Kidney capillary endothelial cell (primary cell): ENCODE results near the gene TMEM98.
"Not testable (repeated sequence)": the region's sequence is repeated elsewhere in the genome, so short reads cannot be mapped to it uniquely, and the experiment has no call there.

Experiments used
- DNase-seq: peaks from one replicate; pipeline ENCODE4 v3.0.0-alpha.2; 2018; ENCODE audit warnings: low spot score

Gene TMEM98

GRCh38 chr17:32927724-32928585, at the start of gene TMEM98:
Gene TMEM98, plus strand, starts transcription at chr17:32928153. Its CDS starts 3,376 bp downstream, at chr17:32931529.
- DNase-seq: peak; percentile 26

DNA sequence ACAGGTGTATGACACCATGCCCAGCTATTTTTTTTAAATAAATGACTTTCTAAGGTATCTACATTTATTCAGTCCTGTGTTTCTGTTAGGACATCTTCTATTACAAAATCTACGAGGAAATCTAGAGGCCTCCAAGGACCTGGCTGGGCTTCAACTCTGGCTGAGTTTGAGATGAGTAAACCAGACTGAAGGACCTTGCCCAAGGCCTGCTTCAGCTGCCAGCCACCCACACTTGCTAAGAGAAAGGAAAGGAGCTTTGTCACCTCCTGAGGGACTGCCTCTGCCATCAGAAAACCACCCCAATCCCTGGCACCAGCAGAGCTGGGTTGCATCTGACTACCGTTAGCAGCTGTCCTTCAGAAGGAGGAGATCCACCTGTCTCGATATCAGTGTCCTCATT, 49.7 kb upstream of the TMEM98 start:
- DNase-seq: no peak

- DNase-seq: no peak
Measured at GRCh38 chr17:32879134-32879533, 48.8 kb upstream of the TMEM98 start.

DNA sequence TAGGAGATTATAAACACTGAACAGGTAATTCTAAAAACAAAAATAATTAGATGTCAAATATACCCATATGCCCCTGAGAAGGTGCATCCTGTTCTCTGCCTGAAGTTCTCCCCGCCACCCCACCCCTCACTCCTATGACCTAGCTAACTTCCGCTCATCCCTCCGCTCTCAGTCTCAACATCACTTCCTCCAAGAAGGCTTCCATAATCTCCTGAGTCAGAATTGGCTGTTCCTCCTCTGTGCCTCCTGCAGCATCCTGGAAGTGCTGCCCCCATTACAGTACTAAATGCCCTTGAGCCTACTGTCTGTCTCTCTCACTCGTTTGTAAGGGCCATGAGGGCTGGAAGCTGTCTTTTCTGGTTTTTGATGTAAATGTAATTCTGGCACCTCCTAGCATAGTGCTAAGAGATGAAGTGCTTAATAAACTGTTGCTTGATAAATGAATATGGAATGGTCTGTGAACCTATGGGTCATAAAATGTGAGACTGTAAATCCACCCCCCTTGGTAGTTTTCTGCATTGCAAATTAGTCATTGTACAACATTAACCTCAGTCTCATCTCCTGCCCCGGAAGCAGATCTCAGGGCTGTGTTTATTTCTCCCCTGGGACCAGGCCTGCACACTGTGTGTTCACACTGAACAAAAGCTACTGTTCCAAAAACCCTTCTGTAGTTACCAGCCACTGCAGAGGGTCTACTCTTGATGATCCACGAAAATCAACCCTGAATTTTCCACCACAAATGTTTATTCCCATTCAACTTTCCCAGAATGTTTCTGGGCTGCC, 47.1 kb upstream of the TMEM98 start:
- no peak for DNase-seq

DNA sequence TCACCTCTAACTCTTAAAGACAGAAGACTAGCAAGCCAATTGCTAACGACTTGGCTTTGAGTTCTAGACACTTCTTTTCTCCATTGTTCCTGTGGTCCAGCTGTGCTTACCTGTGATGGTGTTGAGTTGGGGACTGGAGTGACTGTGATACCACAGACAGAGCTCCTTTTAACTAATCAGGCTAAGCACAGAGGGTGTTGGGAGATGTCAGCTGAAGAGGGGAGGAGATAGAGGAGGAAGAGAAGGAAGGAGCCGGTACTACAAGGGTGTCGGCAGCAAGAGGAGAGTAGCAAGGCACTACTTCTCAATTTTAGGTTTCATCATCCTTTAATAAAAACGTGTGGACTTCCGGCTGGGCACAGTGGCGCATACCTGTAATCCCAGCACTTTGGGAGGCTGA, 45.9 kb upstream of the TMEM98 start:
- no peak for DNase-seq

- DNase-seq: no peak
Measured at GRCh38 chr17:32882734-32883133, 45.2 kb upstream of the TMEM98 start.

DNA sequence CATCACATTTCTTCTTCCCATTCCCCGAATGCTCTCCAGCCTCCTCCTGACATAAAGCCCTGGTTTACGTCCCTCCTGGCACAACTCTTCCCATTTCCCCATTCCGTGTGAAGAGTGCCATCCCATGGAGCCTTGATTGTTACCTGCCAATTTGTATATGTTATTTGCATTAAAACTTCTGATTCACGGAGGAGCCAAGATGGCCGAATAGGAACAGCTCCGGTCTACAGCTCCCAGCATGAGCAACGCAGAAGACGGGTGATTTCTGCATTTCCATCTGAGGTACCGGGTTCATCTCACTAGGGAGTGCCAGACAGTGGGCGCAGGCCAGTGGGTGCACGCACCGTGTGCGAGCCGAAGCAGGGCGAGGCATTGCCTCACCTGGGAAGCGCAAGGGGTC, 41.0 kb upstream of the TMEM98 start:
- DNase-seq: not testable (repeated sequence)

- not testable (repeated sequence) for DNase-seq
Measured at GRCh38 chr17:32887410-32887809, 40.5 kb upstream of the TMEM98 start.

DNA sequence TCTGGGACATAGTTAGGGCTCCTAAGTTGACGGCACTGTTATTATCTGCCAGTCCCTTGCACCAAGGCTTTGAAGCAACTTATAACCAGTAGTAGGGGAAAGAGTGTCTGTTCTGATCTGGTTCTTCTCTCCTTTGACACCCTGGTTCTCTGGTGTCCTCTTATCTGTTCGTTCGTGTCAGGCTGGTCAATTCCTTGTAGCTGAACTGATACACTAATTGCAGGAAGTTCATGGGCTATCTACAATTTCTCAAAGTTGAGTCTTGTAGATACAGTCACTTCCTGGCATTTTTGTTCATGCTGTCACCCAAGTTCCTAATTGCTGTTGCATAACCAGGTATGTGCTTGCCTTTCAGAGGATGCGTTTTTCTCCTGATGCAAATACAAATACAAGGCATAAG, 33.7 kb upstream of the TMEM98 start:
- DNase-seq: no peak

GRCh38 chr17:32896647-32897258, 31.2 kb upstream of the TMEM98 start:
- DNase-seq: no peak

- no peak for DNase-seq
Measured at GRCh38 chr17:32899236-32900013, 28.5 kb upstream of the TMEM98 start.

GRCh38 chr17:32901743-32902142, 26.2 kb upstream of the TMEM98 start:
- DNase-seq: no peak

GRCh38 chr17:32903774-32904673, 23.9 kb upstream of the TMEM98 start:
- no peak for DNase-seq

GRCh38 chr17:32904891-32905290, 23.1 kb upstream of the TMEM98 start:
- DNase-seq: no peak

DNA sequence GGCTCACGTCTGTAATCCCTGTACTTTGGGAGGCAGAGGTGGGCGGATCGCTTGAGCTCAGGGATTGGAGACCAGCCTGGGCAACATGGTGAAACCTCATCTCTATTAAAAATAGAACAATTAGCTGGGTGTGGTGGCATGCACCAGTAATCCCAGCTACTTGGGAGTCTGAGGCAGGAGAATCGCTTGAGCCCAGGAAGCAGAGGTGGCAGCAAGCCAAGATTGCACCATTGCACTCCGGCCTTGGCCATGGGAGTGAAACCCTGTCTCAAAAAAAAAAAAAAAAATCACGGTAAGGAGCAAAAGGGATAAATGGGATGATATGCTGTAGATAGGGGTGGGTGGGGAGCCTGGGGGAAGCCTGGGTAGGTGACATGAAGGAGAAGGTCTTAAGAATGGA, 20.4 kb upstream of the TMEM98 start:
- DNase-seq: no peak

- DNase-seq: peak; percentile 75
Measured at GRCh38 chr17:32909787-32910369, 18.1 kb upstream of the TMEM98 start.

DNA sequence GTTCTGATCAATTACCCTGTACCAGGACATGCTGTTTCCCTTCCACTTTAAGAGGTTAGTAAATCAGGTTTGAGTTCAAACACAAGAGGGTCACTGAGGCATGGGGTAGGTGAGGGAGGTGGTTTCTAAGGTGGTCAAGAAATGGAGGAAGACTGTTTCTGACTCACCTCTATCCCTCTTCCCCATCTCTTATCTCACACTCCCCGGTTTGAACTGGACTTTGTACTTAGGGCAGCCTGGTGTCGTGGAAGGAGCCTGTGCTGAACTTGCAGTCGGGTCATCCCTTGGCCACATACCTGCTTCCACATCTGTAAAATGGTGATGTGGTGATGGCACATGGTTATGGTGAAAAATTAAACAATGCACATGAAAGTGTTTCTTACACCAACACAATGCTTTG, 17.2 kb upstream of the TMEM98 start:
- no peak for DNase-seq

GRCh38 chr17:32912218-32912897, 15.6 kb upstream of the TMEM98 start:
- no peak for DNase-seq

DNA sequence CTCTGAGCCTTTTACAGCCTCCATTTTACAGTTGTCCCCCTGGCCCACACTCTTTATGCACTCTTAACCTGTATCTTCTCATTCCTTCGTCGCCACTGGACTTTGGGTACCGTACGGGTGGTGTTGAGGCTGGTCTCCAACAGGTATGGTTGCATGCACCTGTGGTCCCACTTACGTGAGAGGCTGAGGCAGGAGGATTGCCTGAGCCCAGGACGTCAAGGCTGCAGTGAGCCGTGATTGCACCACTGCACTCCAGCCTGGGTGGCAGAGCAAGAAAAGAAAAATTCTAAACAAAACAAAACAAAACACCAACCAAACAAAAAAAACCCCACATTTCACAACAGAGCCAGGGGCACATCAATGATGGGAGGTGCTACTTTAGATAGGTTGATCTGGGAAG, 14.4 kb upstream of the TMEM98 start:
- DNase-seq: no peak

- no peak for DNase-seq
Measured at GRCh38 chr17:32914181-32914580, 13.8 kb upstream of the TMEM98 start.
